HepG2 (cell line): ENCODE measurements around the gene CENPL.
"Not testable (repeated sequence)": the region's sequence is repeated elsewhere in the genome, so short reads cannot be mapped to it uniquely, and the experiment has no call there.

Experiments used
- CTCF ChIP-seq: sonication (generic); formaldehyde crosslinking; IDR thresholded peaks from 2 replicates; pipeline ENCODE4 v1.5.0; 2020; ENCODE audit warnings: mild to moderate bottlenecking, missing genetic modification reagents, moderate library complexity
- SUZ12 ChIP-seq: fragments of 150-350 bp; IDR thresholded peaks from 2 replicates; pipeline ENCODE4 v1.6.1; 2014; ENCODE audit warnings: low read depth, low read length
- ZNF839 ChIP-seq: sonication (generic); formaldehyde crosslinking; IDR thresholded peaks from 2 replicates; pipeline ENCODE4 v1.4.0; 2020; ENCODE audit warnings: missing genetic modification reagents, mild to moderate bottlenecking, borderline replicate concordance

DNA sequence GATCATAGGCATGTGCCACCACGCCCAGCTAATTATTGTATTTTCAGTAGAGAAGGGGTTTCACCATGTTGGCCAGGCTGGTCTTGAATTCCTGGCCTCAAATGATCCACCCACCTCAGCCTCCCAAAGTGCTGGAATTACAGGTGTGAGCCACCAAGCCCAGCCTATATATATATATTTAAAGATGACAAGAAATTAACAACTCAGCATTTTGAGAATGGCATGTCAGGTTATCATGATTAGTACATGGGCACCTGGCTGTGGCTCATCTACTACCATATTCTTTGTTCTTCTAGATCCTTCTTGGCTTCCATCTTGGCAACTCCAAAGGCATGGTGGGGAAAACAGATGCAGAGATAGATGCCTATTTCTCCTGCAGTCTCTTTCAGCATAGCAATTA, 24.7 kb downstream of the CENPL start:
- TF ChIP-seq SUZ12; CTCF; ZNF839 (CRISPR knock-in tag): not testable (repeated sequence)
